HG02981 (cell line): ENCODE data around the gene RNF152.
"Not testable (repeated sequence)": the region's sequence is repeated elsewhere in the genome, so short reads cannot be mapped to it uniquely, and the experiment has no call there.

Experiments used
- ATAC-seq: cut with Tn5 transposase; IDR thresholded peaks from one replicate; pipeline ENCODE4 v1.9.1; 2021; ENCODE audit warnings: mild to moderate bottlenecking, moderate library complexity; ENCODE audit not compliant: unreplicated experiment

The RNF152 gene

DNA sequence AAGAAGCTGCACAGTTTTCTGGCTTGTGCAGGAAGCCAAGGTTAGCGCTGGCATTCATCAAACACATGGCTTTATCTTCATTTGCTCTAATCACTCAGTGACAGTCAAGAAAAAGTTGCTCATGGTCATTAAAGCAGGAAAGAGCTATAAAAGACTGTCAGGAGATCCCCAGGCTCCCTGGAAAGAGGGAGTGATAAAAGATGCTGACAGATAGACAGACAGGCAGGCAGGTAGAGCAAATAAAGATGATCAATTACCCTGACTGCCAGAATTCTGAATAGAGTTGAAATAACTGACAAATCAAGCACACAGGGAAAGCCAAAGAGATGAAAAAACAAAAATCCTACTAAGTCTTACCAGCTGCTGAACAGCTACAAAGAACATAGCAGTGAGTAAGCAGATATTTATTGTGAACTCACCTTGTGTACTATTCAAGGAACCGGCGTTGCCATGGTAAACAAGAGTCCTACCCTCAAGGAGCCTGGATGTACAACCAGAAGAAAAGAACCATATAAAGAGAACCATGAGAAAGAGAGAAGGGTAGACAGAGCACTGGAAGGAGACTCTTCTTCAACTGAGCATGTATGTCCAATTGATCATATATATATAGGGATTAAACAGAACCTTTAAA, 68.0 kb downstream of the RNF152 start:
- no peak for ATAC-seq

DNA sequence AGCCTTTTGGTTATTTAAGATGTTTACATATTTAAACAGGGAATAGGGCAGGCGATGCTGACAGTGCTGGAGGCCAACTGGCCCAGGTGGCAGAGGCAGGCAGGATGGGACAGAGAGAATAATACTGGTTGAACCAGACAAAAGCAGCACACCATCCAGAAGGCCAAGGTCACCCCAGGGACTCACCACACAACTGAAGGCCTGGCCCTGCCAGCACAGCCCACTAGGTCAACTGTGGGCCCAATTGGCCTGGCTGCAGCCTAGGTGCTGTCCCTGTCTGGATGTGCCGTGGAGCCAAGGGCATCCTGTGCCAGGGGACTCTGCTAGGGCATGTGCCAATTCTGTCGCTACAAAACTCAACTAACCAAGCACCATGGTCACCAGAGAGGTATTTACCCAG, 69.2 kb downstream of the RNF152 start:
- ATAC-seq, result no peak

DNA sequence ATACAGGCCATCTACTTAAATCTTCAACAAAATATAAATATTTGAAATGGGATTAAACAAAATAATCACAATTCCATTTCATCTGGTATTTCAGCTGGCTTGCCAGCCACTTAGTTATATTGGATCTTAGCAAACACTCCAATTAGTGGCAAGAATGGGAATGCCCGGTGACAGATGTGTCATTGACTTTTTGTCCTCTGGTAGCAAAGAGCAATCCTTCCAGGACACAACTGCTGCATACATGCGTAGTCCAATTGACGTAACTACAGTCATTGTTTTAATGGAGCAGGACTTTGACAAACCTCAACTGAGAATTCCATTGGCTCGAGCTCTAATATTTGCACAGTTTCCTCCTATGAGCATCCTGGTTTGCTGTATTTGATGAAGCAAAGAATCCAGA, 69.9 kb downstream of the RNF152 start:
- ATAC-seq, result no peak

- ATAC-seq, result no peak
These were observed 71.1 kb downstream of the RNF152 start for GRCh38 chr18:61821748-61822147.

DNA sequence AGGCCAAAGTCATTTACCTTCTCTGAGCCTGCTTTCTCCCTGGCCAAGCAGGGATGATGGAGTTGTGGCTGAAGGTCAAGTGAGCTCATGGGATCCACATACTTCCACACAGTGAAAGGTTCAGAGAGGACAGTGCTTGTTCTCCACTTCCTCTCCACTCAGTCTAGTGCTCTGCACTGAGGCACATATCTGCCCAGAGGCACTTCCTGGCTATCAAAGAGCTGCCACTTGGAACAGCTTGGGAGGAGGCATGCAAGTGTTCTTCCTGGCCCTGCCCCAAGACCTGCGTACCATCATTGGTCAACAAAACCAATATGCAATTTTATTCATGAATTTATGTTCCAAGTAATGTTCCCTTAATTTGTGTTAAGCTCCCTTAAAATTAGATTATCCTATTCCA, 71.9 kb downstream of the RNF152 start:
- no peak for ATAC-seq

DNA sequence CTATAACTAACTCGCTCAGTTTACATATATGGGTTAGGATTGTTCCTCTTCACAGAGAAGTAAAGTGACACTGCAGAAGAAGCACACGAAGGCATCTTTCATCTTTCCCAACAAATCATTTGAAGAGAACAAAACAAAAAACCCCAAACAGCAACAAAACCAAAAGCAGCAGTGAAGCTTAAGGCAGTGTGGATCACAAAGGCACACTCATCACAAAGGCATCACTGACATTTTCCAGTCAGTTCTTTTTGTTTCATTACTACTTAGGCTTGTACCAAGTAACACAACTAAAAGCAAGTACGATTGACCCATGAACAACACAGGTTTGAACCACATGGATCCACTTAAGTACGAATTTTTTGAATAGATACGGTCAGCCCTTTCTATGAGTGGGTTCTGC, 75.7 kb downstream of the RNF152 start:
- ATAC-seq, result no peak

- no peak for ATAC-seq
These were observed 76.8 kb downstream of the RNF152 start for GRCh38 chr18:61815885-61816470.

GRCh38 chr18:61808286-61808685, 84.5 kb downstream of the RNF152 start:
- no peak for ATAC-seq

DNA sequence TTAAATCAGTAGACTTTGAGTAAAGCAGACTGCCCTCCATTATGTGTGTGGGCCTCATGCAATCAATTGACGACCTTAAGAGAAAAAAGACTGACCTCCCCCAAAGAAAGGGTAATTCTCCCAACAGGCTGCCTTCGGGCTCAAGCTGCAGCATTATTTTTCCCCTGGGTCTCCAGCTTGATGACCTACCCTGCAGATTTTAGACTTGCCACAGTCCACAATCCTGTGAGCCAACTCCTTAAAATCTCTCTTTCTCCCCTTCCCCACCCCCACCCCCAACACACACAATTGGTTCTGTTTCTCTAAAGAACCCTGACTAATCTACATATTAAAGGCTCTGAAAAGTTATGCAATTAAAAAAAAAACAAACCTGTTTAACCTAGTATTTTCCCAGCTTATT, 89.4 kb downstream of the RNF152 start:
- ATAC-seq, result no peak

DNA sequence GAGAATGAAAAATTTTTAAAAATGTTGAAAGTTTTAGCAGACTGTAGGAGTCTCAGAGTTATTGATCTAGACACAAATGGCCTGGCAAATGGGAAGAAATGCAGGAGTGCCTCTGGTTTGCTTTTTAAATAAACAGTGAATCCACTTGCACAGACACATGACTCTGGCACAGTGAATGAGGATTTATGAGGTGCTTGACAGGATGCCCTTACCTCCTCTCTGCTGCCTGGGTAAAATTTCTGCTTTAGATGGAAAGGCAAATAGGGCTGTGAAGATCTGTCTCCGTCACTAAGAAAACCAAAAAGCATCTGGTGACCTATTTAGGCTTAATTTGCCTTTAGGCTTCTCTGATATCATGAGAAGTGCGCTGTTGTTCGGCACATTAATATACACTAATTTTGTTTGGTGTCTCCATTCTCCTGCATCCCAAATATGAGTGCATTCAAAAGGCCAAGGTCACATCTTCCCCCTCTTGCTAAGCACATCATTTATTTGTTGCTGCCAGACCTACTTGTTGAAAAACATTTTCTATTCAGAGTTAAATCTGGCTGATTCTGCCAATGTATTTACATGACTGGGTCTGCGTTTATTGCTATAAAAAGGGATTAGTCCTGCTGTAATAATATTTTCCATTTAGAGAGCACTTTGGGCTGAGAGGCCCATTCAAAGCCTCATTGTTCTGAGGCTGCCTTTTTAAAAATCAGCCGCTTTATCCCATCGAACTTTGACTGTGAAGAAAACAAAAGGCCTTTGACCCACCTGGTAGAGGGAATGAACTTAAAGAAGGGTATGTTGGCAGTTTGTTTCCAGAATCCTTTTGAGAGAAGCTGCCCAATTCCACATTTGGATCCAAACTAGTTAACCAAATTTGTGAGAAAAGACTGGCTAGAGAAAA, 94.9 kb downstream of the RNF152 start:
- no peak for ATAC-seq

DNA sequence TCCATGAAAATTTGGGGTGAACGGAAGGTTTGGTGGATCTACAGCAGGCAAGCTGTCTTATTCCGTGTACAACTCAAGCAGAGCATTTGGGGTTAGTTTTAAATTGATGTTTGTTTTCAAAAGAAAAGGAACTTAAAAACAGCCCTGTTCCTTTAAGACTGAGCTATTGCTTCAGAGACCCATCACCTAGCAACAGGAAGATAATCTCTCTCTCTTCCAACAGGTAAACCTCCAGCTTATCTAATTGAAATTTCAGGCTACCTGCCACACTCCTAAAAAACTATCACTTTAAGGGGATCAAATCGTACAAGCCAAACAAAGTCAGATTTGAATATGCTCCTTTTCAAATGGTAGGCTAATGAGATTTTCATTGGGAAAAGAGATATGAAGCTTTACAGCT, 101.8 kb downstream of the RNF152 start:
- ATAC-seq, result no peak

GRCh38 chr18:61787011-61787670, 105.7 kb downstream of the RNF152 start:
- not testable (repeated sequence) for ATAC-seq

- no peak for ATAC-seq
These were observed 107.2 kb downstream of the RNF152 start for GRCh38 chr18:61785588-61785987.

DNA sequence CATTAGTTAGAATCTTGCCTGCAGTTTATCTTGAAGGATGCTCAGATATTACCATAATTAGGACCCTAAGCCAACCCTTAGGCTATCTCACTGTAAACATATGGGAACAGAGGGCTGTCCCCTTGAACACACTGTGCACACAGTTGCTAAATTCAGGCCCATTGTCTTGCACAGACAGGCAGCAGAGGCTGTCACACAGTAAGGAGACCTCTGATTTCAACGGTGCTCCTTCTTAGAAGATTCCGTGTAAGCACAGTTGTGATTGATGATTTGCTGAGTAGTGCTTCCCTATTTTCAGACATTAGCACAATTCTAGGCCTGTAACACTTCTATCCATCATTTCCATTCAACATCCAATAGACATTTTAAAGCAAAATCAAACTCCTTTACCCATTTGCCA, 108.0 kb downstream of the RNF152 start:
- no peak for ATAC-seq

DNA sequence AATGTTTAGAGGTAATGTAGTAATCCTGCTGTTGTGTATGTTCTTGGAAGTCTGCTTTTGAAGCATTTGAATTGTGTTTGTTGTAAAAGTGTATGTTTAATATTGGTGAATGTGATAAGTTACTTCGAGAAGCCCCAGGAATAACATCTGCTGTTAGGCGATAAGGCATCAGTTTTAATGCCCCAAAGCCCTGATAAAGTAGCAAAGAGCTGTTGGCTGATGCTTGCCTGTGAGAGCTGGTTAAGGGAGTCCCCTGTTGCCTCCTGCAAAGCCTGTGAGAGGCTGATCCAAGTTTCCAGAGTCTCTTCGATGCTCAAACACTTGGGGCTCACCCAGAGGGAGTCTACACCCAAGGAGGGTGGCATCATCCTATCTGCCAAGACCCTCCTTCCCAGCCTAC, 110.3 kb downstream of the RNF152 start:
- no peak for ATAC-seq

DNA sequence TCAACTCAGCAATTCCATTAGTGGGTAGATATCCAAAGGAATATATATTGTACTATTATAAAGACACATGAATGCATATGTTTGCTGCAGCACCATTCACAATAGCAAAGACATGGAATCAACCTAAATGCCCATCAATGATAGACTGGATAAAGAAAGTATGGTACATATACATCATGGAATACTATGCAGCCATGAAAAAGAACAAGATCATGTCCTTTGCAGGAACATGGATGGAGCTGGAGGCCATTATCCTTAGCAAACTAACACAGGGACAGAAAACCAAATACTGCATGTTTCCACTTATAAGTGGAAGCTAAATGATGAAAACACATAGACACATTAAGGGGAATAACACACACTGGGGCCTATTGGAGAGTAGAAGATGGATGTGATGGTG, 116.6 kb downstream of the RNF152 start:
- not testable (repeated sequence) for ATAC-seq

DNA sequence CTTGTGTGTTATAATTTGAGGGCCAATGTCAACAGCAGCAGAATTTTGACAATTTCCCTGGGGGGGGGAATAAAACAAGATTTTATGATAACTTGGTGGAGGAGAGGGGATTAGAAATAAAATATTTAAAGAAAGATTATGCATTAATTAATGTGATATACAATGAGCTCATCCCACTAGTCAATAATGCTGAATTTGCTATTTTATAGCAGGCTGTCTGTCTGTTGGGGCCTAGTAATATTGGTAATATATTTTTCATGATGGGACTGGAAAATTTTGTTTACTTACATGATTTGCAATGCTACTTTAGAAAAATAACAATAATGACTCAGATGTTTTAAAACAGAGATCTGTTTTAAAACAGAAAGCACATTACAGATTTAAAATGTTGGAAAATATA, 118.0 kb downstream of the RNF152 start:
- ATAC-seq, result no peak

- ATAC-seq, result no peak
These were observed 120.4 kb downstream of the RNF152 start for GRCh38 chr18:61772293-61772848.

DNA sequence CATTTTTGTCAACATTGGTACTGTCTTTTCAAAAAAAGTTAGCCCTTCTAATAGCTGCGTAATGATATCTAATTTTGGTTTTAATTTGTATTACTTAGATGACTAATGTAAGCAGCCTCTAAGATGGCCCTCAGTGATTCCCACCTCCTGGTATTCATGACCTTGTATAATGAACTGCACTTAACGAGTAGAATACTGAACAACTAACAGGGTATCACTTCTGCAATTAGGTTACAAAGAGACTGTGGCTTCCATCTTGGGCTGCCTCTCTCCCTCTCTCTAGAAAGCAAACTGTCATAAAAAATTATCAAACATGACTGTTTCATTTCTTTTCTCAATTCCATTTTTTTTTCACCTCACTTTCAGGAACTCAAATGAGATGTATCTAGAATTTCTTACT, 120.9 kb downstream of the RNF152 start:
- no peak for ATAC-seq

GRCh38 chr18:61770279-61770678, 122.5 kb downstream of the RNF152 start:
- ATAC-seq, result no peak

- no peak for ATAC-seq
These were observed 126.4 kb downstream of the RNF152 start for GRCh38 chr18:61766266-61766884.
